GM23338 (cell line): ENCODE data around the gene NOX4. TPM values are rescaled to one million over a fixed set of nuclear protein-coding genes. Genes with fewer than 3 reads are reported as not detected.

Experiments used
- ATAC-seq: fragments of 200-7000 bp; cut with Tn5 transposase; 3 replicates; pipeline ENCODE4 v1.9.1; 2020
- DNase-seq: peaks from one replicate; pipeline ENCODE4 v3.0.0-alpha.2; 2015; ENCODE audit warnings: low spot score
- H2AFZ ChIP-seq: fragments of 200-600 bp; sonication (generic); 2 replicates; pipeline ENCODE4 v1.8.0; 2016; ENCODE audit warnings: antibody characterized with exemption, mild to moderate bottlenecking, moderate library complexity
- H3F3A ChIP-seq: fragments of 200-600 bp; sonication (generic); replicated peaks from 2 replicates; pipeline ENCODE4 v1.8.0; 2017; ENCODE audit warnings: antibody characterized with exemption, mixed run types, low read depth
- H3K27ac ChIP-seq: fragments of 200-600 bp; sonication (generic); 2 replicates; pipeline ENCODE4 v1.6.1; 2016; ENCODE audit warnings: low read depth
- H3K27me3 ChIP-seq: fragments of 200-600 bp; sonication (generic); 2 replicates; pipeline ENCODE4 v1.8.0; 2016; ENCODE audit warnings: mild to moderate bottlenecking, mixed run types, moderate library complexity; ENCODE audit not compliant: insufficient read depth
- H3K36me3 ChIP-seq: fragments of 200-600 bp; sonication (generic); 2 replicates; pipeline ENCODE4 v1.8.0; 2016; ENCODE audit warnings: mild to moderate bottlenecking; ENCODE audit not compliant: insufficient read depth
- H3K4me1 ChIP-seq: fragments of 200-600 bp; sonication (generic); 2 replicates; pipeline ENCODE4 v1.8.0; 2016; ENCODE audit warnings: mild to moderate bottlenecking, moderate library complexity; ENCODE audit not compliant: insufficient read depth
- H3K4me2 ChIP-seq: fragments of 200-600 bp; sonication (generic); 2 replicates; pipeline ENCODE4 v1.7.1; 2017; ENCODE audit warnings: mixed run types
- H3K4me3 ChIP-seq: fragments of 200-600 bp; sonication (generic); 2 replicates; pipeline ENCODE4 v1.6.1; 2016; ENCODE audit warnings: mixed run types
- H3K79me2 ChIP-seq: fragments of 200-600 bp; sonication (generic); replicated peaks from 2 replicates; pipeline ENCODE4 v1.8.0; 2017; ENCODE audit warnings: mild to moderate bottlenecking; ENCODE audit not compliant: insufficient read depth
- H3K9me2 ChIP-seq: fragments of 200-600 bp; sonication (generic); 2 replicates; pipeline ENCODE4 v1.8.0; 2017; ENCODE audit not compliant: insufficient read depth
- H4K20me1 ChIP-seq: fragments of 200-600 bp; sonication (generic); replicated peaks from 2 replicates; pipeline ENCODE4 v1.8.0; 2017; ENCODE audit warnings: mild to moderate bottlenecking; ENCODE audit not compliant: insufficient read depth
- H3K27ac Mint-ChIP-seq: 2 replicates; pipeline ENCODE4 v1.8.0; 2020; ENCODE audit warnings: inconsistent platforms, mild to moderate bottlenecking, moderate library complexity, mixed read lengths
- H3K27me3 Mint-ChIP-seq: 3 replicates; pipeline ENCODE4 v1.8.0; 2022; ENCODE audit warnings: low read depth, mild to moderate bottlenecking, moderate library complexity, mixed read lengths, inconsistent platforms; ENCODE audit not compliant: insufficient read depth, poor library complexity
- H3K36me3 Mint-ChIP-seq: 3 replicates; pipeline ENCODE4 v1.8.0; 2021; ENCODE audit warnings: low read depth, mild to moderate bottlenecking, inconsistent platforms, moderate library complexity, mixed read lengths
- H3K4me1 Mint-ChIP-seq: 3 replicates; pipeline ENCODE4 v1.8.0; 2020; ENCODE audit warnings: mild to moderate bottlenecking, inconsistent platforms, mixed read lengths
- H3K4me3 Mint-ChIP-seq: 3 replicates; pipeline ENCODE4 v1.8.0; 2021; ENCODE audit warnings: moderate library complexity, mild to moderate bottlenecking, inconsistent platforms, mixed read lengths
- H3K9me3 Mint-ChIP-seq: 3 replicates; pipeline ENCODE4 v1.8.0; 2020; ENCODE audit warnings: moderate library complexity, mild to moderate bottlenecking, inconsistent platforms, mixed read lengths
- CREB1 ChIP-seq: fragments of 250-450 bp; sonication (Bioruptor Pico); IDR thresholded peaks from 2 replicates; pipeline ENCODE4 v1.5.0; 2020; ENCODE audit warnings: low read depth, mild to moderate bottlenecking, moderate library complexity
- CTCF ChIP-seq, 2 experiments: fragments of 200-600 bp in 1 of 2; sonication (generic) in 1 of 2; conservative IDR thresholded peaks; 2 replicates each; pipeline versions ENCODE4 v1.5.1 to v1.6.1; 2016 to 2017; ENCODE audit warnings: antibody characterized with exemption in 2 of 2, low read depth in 2 of 2, mild to moderate bottlenecking in 2 of 2, moderate library complexity in 1 of 2
- ETS1 ChIP-seq: IDR thresholded peaks from 2 replicates; pipeline ENCODE4 v1.6.1; 2016; ENCODE audit warnings: antibody characterized with exemption
- EZH2 ChIP-seq: fragments of 200-600 bp; sonication (generic); IDR thresholded peaks from one replicate; pipeline ENCODE4 v1.8.0; 2017; ENCODE audit warnings: antibody characterized with exemption, mild to moderate bottlenecking, low read depth; ENCODE audit not compliant: unreplicated experiment
- EZH2phosphoT487 ChIP-seq: fragments of 200-600 bp; sonication (generic); IDR thresholded peaks from one replicate; pipeline ENCODE4 v1.8.1; 2018; ENCODE audit warnings: antibody characterized with exemption; ENCODE audit not compliant: unreplicated experiment
- JUNB ChIP-seq: IDR thresholded peaks from one replicate; pipeline ENCODE4 v1.6.1; 2016; ENCODE audit warnings: antibody characterized with exemption; ENCODE audit not compliant: unreplicated experiment
- NANOG ChIP-seq: IDR thresholded peaks from 2 replicates; pipeline ENCODE4 v1.6.1; 2016; ENCODE audit warnings: antibody characterized with exemption, borderline replicate concordance
- POLR2AphosphoS5 ChIP-seq: IDR thresholded peaks from 2 replicates; pipeline ENCODE4 v1.6.1; 2016; ENCODE audit warnings: antibody characterized with exemption, low read depth
- REST ChIP-seq: IDR thresholded peaks from one replicate; pipeline ENCODE4 v1.6.1; 2018; ENCODE audit warnings: antibody characterized with exemption; ENCODE audit not compliant: unreplicated experiment
- STAT1 ChIP-seq: IDR thresholded peaks from one replicate; pipeline ENCODE4 v1.6.1; 2016; ENCODE audit warnings: antibody characterized with exemption; ENCODE audit not compliant: unreplicated experiment
- ZNF114 ChIP-seq: fragments of 250-450 bp; sonication (Bioruptor Pico); IDR thresholded peaks from 2 replicates; pipeline ENCODE4 v1.5.0; 2020; ENCODE audit warnings: mild to moderate bottlenecking, moderate library complexity
- ZNF331 ChIP-seq: fragments of 250-450 bp; sonication (Bioruptor Pico); IDR thresholded peaks from 2 replicates; pipeline ENCODE4 v1.5.0; 2020; ENCODE audit warnings: low read depth, mild to moderate bottlenecking, moderate library complexity
- ZNF462 ChIP-seq: fragments of 250-450 bp; sonication (Bioruptor Pico); IDR thresholded peaks from 2 replicates; pipeline ENCODE4 v1.5.0; 2020; ENCODE audit warnings: mild to moderate bottlenecking, moderate library complexity
- polyA plus RNA-seq: library from polyadenylated mRNA; unstranded; fragments of >200 nt; fragmentation: Nextera tagmentation; extraction: Ambion mirVana; gene quantifications from 2 replicates; pipeline ENCODE4 v1.2.1, GENCODE V29; 2016
- total RNA-seq: library from RNA; depleted of rRNA; stranded (reverse); fragments of >200 nt; shearing (Covaris generic); gene quantifications from 2 replicates; pipeline ENCODE4 v1.2.3, GENCODE V29; 2014

Gene NOX4
- total and polyA plus RNA-seq, 2 experiments from 2014 or later = 1.9 to 2.6 TPM

GRCh38 chr11:89355646-89356045, 135.5 kb downstream of the NOX4 start:
- Mint-ChIP-seq H3K4me1 (peaks cover 23% of the 10 kb centered on the region), H3K4me3 (no peak overlapping the region), H3K27me3 (no peaks in the 10 kb centered on the region), H3K9me3 (no peaks in the 10 kb centered on the region), H3K27ac (no peak overlapping the region), H3K36me3 (no peaks in the 10 kb centered on the region)
- no peak overlapping the region for H3K27ac ChIP-seq
- H3F3A ChIP-seq = no peaks in the 10 kb centered on the region
- H3K4me3 ChIP-seq = no peak overlapping the region
- no peak for ATAC-seq
- no peak for TF ChIP-seq NANOG
- TF ChIP-seq JUNB = no peak
- no peak for TF ChIP-seq ETS1
- no peak for TF ChIP-seq POLR2AphosphoS5
- no peak for TF ChIP-seq ZNF462
- no peak for TF ChIP-seq REST
- no peak for TF ChIP-seq CTCF (conservative IDR thresholded peaks at IDR 0.05; ENCODE audit: low read depth in 2 of 2)
- TF ChIP-seq EZH2 = no peak
- TF ChIP-seq CREB1 (CRISPR knock-in tag) = no peak
- no peak for TF ChIP-seq STAT1
- TF ChIP-seq ZNF114 (CRISPR knock-in tag) = no peak
- TF ChIP-seq ZNF331 (CRISPR knock-in tag) = no peak
- no peak for TF ChIP-seq EZH2phosphoT487
- no peak overlapping the region for H2AFZ ChIP-seq
- no peaks in the 10 kb centered on the region for H3K27me3 ChIP-seq
- no peaks in the 10 kb centered on the region for H4K20me1 ChIP-seq
- no peak overlapping the region for H3K4me2 ChIP-seq
- no peaks in the 10 kb centered on the region for H3K9me2 ChIP-seq
- H3K79me2 ChIP-seq = no peaks in the 10 kb centered on the region
- peaks cover 17% of the 10 kb centered on the region for H3K4me1 ChIP-seq
- DNase-seq = no peak
- no peaks in the 10 kb centered on the region for H3K36me3 ChIP-seq
